Fibroblast of the aortic adventitia (primary cell): ENCODE measurements around the gene GP2. TPM values are rescaled to one million over a fixed set of nuclear protein-coding genes. Genes with fewer than 3 reads are reported as not detected.

ENCODE experiments used
- DNase-seq: peaks from one replicate; pipeline ENCODE4 v3.0.0-alpha.2; 2010; ENCODE audit warnings: low read depth
- H3K4me3 ChIP-seq: 2 replicates; pipeline ENCODE4 v1.5.1; 2011; ENCODE audit warnings: low read depth, mild to moderate bottlenecking, control low read depth, low read length, moderate library complexity
- CTCF ChIP-seq: IDR thresholded peaks from 2 replicates; pipeline ENCODE4 v1.5.1; 2011; ENCODE audit warnings: mild to moderate bottlenecking, low read length, control low read depth, inconsistent platforms; ENCODE audit not compliant: insufficient read depth
- total RNA-seq: library from RNA; depleted of rRNA; stranded (reverse); fragments of >200 nt; gene quantifications from 2 replicates; pipeline ENCODE4 v1.2.3, GENCODE V29; 2012; ENCODE audit warnings: low replicate concordance

GP2 gene
- total RNA-seq, 1 donor, result not detected

GRCh38 chr16:20265019-20265418, 62.3 kb downstream of the GP2 start:
- H3K4me3 ChIP-seq, result no peak overlapping the region
- DNase-seq, result no peak
- TF ChIP-seq CTCF, result no peak

- no peak for TF ChIP-seq CTCF
Observed at GRCh38 chr16:20263138-20263855, 64.0 kb downstream of the GP2 start.

GRCh38 chr16:20262248-20262647, 65.1 kb downstream of the GP2 start:
- H3K4me3 ChIP-seq, result no peak overlapping the region
- no peak for TF ChIP-seq CTCF
- no peak for DNase-seq

More at GRCh38 chr16:20263138-20263855, 64.0 kb downstream of the GP2 start:
- no peak for DNase-seq
- H3K4me3 ChIP-seq, result no peak overlapping the region

GRCh38 chr16:20260215-20261009, 66.9 kb downstream of the GP2 start:
- no peak overlapping the region for H3K4me3 ChIP-seq
- DNase-seq, result no peak
- TF ChIP-seq CTCF, result no peak

Other genes with a start within 250 kb of the GP2 start
- gene UMOD, start 25.2 kb upstream of the GP2 start, total RNA-seq, result not detected in 2 replicates
- not detected in 2 replicates for gene PDILT, start 77.2 kb upstream of the GP2 start, total RNA-seq
- gene ACSM5, start 82.0 kb upstream of the GP2 start, total RNA-seq, result not detected in 2 replicates
- not detected in 2 replicates for gene ACSM2A, start 124.0 kb upstream of the GP2 start, total RNA-seq
- gene ACSM2B, start 248.9 kb upstream of the GP2 start, total RNA-seq, result 0.49 TPM in 1 of 2 replicates, not detected in the other